ENCODE results near the gene PRSS22. TPM values are rescaled to one million over a fixed set of nuclear protein-coding genes. Genes with fewer than 3 reads are reported as not detected.

PRSS22 gene
- total RNA-seq, 2 experiments from 2014 or later: not detected

DNA sequence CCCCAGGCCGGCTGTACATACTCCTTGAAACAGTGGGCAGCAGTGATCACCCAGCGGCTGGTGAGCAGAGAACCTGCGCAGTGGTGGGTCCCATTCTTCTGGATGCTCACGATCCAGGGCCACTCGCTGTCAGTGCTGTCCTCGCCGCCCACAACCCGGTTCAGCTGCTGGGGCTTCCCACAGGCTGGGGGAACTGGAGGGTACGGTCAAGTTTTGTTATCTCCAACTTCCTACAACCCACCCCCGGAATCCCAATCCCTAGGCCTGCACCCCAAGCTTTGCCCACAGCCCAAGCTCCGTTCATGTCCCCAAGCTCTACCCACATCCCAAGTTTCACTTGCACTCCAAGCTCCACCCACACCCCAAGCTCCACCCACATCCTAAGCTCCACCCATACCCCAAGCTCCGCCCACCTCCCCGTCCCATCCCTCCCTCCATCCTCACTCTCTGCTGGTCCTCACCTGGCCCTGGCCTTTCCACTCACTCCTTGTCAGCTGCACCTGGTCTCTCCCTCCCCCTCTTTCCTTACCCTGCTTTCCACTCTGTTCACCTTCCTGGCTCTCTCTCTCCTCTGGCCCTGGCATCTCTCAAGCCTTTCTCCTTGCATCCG is 1.8 kb downstream of the PRSS22 start:
- intact Hi-C loops (cut with micrococcal nuclease): no loop called here
- Mint-ChIP-seq H3K4me1 (ENCODE audit: low read depth) (peaks cover 4% of the 10 kb centered on the region), H3K36me3 (ENCODE audit: low read depth) (no peaks in the 10 kb centered on the region), H3K27me3 (peaks cover 10% of the 10 kb centered on the region), H3K4me3 (no peak overlapping the region), H3K27ac (no peak overlapping the region), H3K9me3 (peaks cover 11% of the 10 kb centered on the region)
- ChIA-PET CTCF (interaction anchor here (0.8 to 1.9 kb wide), 4 partner anchors 12 to 72 kb away, joined by 3 to 11 read pairs (median 4); no protein-coding TSS in a partner anchor), POLR2A (no interaction called here)
- DNase-seq (peak; percentile 39), ATAC-seq (peak; percentile 54)
- TF ChIP-seq, protein P1, sequence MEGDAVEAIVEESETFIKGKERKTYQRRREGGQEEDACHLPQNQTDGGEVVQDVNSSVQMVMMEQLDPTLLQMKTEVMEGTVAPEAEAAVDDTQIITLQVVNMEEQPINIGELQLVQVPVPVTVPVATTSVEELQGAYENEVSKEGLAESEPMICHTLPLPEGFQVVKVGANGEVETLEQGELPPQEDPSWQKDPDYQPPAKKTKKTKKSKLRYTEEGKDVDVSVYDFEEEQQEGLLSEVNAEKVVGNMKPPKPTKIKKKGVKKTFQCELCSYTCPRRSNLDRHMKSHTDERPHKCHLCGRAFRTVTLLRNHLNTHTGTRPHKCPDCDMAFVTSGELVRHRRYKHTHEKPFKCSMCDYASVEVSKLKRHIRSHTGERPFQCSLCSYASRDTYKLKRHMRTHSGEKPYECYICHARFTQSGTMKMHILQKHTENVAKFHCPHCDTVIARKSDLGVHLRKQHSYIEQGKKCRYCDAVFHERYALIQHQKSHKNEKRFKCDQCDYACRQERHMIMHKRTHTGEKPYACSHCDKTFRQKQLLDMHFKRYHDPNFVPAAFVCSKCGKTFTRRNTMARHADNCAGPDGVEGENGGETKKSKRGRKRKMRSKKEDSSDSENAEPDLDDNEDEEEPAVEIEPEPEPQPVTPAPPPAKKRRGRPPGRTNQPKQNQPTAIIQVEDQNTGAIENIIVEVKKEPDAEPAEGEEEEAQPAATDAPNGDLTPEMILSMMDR (IDR thresholded peaks at IDR 0.05): no peak

DNA sequence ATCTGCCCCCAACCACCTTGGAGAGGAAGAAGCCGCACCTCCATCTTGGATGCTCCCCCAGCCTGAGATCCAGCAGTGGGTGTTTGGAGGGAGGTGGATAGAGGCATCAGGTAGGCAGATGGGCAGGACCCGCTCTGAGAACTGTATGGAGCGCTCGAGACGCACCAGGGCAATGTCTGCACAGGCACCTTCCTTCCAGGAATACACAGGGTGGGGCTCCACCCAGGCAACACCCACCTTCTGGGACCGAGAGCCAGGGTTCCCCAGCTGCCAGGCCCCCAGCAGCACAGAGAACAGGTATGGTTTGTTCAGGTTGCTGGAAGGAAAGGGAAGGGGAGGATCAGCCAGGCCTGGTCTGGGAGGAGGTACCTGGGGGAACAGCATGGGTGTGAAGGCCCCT is 2.4 kb downstream of the PRSS22 start:
- TF ChIP-seq, protein P1 (IDR thresholded peaks at IDR 0.05): no peak
- Mint-ChIP-seq H3K9me3 (peaks cover 11% of the 10 kb centered on the region), H3K4me3 (no peak overlapping the region), H3K4me1 (ENCODE audit: low read depth) (peaks cover 4% of the 10 kb centered on the region), H3K36me3 (ENCODE audit: low read depth) (no peaks in the 10 kb centered on the region), H3K27me3 (peaks cover 10% of the 10 kb centered on the region), H3K27ac (no peak overlapping the region)
- intact Hi-C loops (cut with micrococcal nuclease): no loop called here
- no peak for DNase-seq
- POLR2A ChIA-PET: no interaction called here
- CTCF ChIA-PET: interaction anchor here (0.8 to 1.9 kb wide), 4 partner anchors 13 to 71 kb away, joined by 3 to 11 read pairs (median 7); no protein-coding TSS in a partner anchor
- no peak for ATAC-seq

DNA sequence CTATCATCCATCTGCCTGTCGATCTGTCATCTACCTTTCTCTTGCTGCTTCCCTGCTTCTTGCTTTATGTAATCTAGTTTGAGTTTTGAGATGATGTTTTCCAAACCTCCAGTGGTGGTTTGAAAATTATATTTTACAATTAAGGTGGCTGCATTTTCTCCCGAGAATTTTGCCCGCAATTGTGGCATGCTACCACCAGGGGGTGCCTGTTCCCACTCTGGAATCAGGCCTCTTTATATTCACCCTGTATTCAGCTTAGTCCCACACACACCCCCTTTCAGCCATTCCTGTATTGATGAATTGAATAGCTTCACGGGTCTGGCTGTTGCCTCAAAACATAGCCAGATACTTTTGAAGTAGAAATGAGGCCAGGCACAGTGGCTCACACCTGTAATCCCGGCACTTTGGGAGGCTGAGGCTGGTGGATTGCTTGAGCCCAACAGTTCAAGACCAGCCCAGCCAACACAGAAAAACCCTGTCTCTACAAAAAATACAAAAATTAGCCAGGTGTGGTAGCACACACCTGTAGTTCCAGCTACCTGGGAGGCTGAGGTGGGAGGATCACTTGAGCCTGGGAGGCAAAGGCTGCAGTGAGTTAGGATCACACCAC is 3.2 kb downstream of the PRSS22 start:
- Mint-ChIP-seq H3K4me1 (ENCODE audit: low read depth) (peaks cover 4% of the 10 kb centered on the region), H3K36me3 (ENCODE audit: low read depth) (no peaks in the 10 kb centered on the region), H3K27ac (no peak overlapping the region), H3K9me3 (peaks cover 11% of the 10 kb centered on the region), H3K4me3 (no peak overlapping the region), H3K27me3 (peaks cover 6% of the 10 kb centered on the region)
- CTCF ChIA-PET: interaction anchor here (0.9 to 2.8 kb wide), 12 partner anchors 9 to 103 kb away, joined by 3 to 27 read pairs (median 4); partner anchors contain the start of gene FLYWCH2
- ATAC-seq (no peak), DNase-seq (peak; percentile 29)
- TF ChIP-seq, protein P1 (IDR thresholded peaks at IDR 0.05): peak; percentile 86
- intact Hi-C loops (cut with micrococcal nuclease): no loop called here
- POLR2A ChIA-PET: interaction anchor here (0.9 to 1.0 kb wide), 2 partner anchors 27 to 29 kb away, joined by 3 read pairs; no protein-coding TSS in a partner anchor

DNA sequence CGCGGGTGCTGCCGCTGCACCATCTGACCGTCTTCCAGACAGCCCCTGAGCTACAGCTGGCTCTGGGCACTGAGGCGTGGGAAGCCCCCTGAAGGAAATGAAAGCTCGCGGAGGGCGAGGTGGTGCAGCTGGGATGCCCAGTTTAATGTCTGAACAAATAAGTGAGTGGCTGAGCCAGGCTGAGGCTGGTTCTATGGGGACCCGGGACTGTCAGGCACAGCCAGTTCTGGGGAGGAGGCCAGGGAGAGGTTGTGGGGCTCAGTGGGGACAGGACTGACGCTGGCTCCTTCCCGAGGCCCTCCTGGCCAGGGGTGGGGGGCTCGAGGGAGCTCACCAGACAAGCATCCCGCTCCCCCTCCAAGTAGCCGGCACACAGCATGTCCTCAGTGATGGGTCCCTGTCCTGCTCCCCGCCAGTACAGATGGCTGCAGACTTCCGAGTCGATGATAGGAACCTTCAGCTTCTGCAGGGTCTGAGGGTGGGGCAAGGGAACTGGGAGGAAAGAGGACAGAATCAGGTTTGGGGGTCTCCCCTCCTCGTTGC is 4.4 kb downstream of the PRSS22 start:
- intact Hi-C loops (cut with micrococcal nuclease): no loop called here
- no peak overlapping the region for H3K27ac Mint-ChIP-seq
- peaks cover 4% of the 10 kb centered on the region for H3K4me1 Mint-ChIP-seq (ENCODE audit: low read depth)
- TF ChIP-seq, protein P1 (IDR thresholded peaks at IDR 0.05): no peak
- no peak overlapping the region for H3K4me3 Mint-ChIP-seq
- DNase-seq (no peak), ATAC-seq (no peak)
- H3K9me3 Mint-ChIP-seq: peaks cover 11% of the 10 kb centered on the region
- H3K36me3 Mint-ChIP-seq (ENCODE audit: low read depth): no peaks in the 10 kb centered on the region
- H3K27me3 Mint-ChIP-seq: peaks cover 12% of the 10 kb centered on the region
- POLR2A ChIA-PET: no interaction called here
- CTCF ChIA-PET: interaction anchor here (0.8 to 2.8 kb wide), 9 partner anchors 10 to 65 kb away, joined by 3 to 27 read pairs (median 5); partner anchors contain the start of gene FLYWCH2

Data from activated CD8-positive, alpha-beta T cell treated with anti-CD3 and anti-CD28 coated beads for 36 hours (primary cell).